ENCODE data around the gene DCD. TPM values are rescaled to one million over a fixed set of nuclear protein-coding genes. Genes with fewer than 3 reads are reported as not detected.

Gene DCD
- total RNA-seq, 4 donors from 2014 or later = not detected

DNA sequence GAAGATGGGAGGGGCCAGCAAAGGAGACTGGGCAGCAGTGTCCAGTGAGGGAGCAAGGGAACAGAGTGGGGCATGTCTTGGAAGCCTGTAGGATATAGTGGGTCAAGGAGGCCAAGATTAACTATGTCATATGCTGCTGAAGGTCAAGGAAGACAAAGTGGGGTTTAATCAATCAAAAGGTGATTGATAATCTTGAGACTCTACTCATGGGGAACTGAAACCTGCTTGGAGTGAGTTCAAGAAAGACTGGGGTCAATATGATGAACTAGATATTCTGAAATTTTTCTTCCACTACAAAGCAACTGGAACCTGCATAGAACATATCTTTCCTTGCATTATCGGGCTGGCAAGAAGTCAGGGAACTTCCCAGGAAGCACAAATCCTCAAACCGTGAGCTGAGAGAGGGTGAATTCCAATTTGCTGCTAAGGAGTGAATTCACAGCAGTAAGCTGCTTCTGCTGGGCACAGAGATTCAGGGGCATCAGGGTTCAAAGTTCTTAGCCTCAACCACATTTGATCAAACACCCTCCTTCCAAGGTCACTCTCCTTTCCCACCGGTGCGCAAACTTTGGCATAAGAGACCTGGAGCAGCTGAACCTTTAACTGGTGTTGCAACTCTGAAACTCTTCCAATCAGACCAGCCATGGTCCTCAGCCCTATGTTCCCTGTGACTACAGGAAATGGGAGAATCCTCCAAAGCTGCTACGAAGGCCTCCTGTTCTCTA lies 40.3 kb upstream of the DCD start:
- WGBS, 2 donors (ENCODE audit: low coverage in 1 of 2) = 76 to 90% methylated on average over 5 of the region's 5 CpGs
- H3K36me3 ChIP-seq = no peaks in the 10 kb centered on the region
- H3K4me1 ChIP-seq = no peaks in the 10 kb centered on the region
- H3K27me3 ChIP-seq = peaks cover 60% of the 10 kb centered on the region
- H3K4me3 ChIP-seq = no peak overlapping the region
- no peak overlapping the region for H3K27ac ChIP-seq
- TF ChIP-seq POLR2AphosphoS5 (IDR thresholded peaks at IDR 0.05) = no peak
- TF ChIP-seq EP300 (IDR thresholded peaks at IDR 0.05) = no peak
- no peak for TF ChIP-seq POLR2A (IDR thresholded peaks at IDR 0.05)
- TF ChIP-seq, protein P1, sequence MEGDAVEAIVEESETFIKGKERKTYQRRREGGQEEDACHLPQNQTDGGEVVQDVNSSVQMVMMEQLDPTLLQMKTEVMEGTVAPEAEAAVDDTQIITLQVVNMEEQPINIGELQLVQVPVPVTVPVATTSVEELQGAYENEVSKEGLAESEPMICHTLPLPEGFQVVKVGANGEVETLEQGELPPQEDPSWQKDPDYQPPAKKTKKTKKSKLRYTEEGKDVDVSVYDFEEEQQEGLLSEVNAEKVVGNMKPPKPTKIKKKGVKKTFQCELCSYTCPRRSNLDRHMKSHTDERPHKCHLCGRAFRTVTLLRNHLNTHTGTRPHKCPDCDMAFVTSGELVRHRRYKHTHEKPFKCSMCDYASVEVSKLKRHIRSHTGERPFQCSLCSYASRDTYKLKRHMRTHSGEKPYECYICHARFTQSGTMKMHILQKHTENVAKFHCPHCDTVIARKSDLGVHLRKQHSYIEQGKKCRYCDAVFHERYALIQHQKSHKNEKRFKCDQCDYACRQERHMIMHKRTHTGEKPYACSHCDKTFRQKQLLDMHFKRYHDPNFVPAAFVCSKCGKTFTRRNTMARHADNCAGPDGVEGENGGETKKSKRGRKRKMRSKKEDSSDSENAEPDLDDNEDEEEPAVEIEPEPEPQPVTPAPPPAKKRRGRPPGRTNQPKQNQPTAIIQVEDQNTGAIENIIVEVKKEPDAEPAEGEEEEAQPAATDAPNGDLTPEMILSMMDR (IDR thresholded peaks at IDR 0.05) = no peak
- ATAC-seq = no peak
- peaks cover 0 to 8% (median 0%) of the 10 kb centered on the region in 3 donors for H3K9me3 ChIP-seq

DNA sequence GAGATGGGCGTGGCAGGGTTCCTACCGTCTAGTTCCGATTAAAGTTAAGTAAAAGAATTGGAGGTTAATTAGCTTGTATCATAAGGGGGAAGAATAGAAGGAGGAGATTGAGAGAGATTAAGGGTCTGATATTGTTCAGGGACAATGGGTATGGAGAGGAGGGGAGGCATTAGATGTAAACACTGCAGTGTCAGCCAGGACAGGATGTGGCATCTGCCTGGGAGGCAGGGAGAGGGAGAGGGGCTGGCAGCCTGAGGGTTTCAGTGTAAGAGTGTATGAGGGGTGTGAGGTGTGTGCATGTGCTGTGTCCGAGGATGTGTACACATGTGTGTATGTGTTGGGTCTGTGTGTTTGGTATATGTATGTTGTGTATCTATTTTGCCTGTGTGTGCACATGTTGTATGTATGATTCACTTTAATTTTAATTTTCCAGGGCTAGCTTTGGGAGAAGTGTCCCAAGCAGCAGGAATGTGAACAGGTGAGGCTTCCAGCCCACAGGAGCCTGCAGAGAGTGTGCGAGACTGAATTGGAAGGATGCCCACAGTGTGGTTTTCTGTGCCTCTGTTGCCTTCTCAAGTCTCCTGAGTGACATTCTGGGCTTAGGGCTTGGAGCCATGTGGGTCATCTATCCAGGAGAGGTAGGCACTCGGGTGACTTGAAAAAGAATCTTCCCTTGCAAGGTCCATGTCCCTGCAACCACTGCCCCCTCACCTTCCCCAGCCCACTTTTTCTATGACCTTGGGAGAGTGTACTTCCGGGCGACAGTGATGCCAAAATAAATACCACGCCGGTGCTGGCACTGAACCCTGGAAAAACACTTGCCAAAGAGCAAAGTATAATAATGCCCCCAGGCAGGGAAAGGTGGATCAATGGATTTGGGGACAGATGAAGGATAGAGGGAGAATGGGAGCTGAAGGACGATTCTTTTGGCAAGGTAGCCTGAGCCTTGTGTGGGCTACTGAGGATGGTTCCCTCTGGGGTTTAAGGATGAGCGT lies 36.8 kb upstream of the DCD start:
- Histone ChIP-seq H3K9me3 (peaks cover 0 to 8% (median 0%) of the 10 kb centered on the region in 3 donors), H3K27me3 (peaks cover 73% of the 10 kb centered on the region), H3K4me3 (no peak overlapping the region), H3K36me3 (no peaks in the 10 kb centered on the region), H3K27ac (no peak overlapping the region), H3K4me1 (no peaks in the 10 kb centered on the region)
- 61 to 62% methylated on average over 3 to 8 of the region's 12 CpGs for WGBS, 2 donors (ENCODE audit: low coverage in 1 of 2)
- TF ChIP-seq EP300 (IDR thresholded peaks at IDR 0.05) (no peak), POLR2A (IDR thresholded peaks at IDR 0.05) (no peak), POLR2AphosphoS5 (IDR thresholded peaks at IDR 0.05) (no peak)
- TF ChIP-seq, protein P1 (IDR thresholded peaks at IDR 0.05) = no peak
- ATAC-seq = no peak

DNA sequence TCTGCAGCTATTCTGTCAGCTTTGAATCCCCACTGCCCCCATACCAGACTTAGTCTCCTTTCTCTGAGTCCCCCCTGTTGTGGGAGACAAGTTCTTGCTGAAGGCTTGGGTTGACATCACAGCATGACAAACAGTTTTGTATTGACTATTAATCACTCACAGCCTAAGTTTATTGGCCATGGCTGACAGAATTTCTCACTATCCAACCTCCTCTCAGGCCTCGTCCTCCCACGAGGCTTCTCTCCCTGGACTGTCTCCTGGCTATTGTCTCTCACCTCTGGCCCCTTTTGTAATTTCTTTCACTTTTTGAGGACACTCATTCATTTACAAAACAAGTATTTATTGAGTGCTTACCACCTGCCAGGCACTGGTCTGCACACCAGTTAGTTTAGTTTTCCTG lies 35.2 kb upstream of the DCD start:
- WGBS, 2 donors (ENCODE audit: low coverage in 1 of 2) = 18 to 26% methylated on average over 2 of the region's 2 CpGs
- Histone ChIP-seq H3K27ac (no peak overlapping the region), H3K36me3 (no peaks in the 10 kb centered on the region), H3K4me3 (no peak overlapping the region), H3K4me1 (no peaks in the 10 kb centered on the region), H3K27me3 (peaks cover 73% of the 10 kb centered on the region), H3K9me3 (peaks cover 0 to 8% (median 0%) of the 10 kb centered on the region in 3 donors)
- ATAC-seq = no peak
- TF ChIP-seq POLR2A (IDR thresholded peaks at IDR 0.05) (no peak), EP300 (IDR thresholded peaks at IDR 0.05) (no peak), POLR2AphosphoS5 (IDR thresholded peaks at IDR 0.05) (no peak)
- TF ChIP-seq, protein P1 (IDR thresholded peaks at IDR 0.05) = no peak

DNA sequence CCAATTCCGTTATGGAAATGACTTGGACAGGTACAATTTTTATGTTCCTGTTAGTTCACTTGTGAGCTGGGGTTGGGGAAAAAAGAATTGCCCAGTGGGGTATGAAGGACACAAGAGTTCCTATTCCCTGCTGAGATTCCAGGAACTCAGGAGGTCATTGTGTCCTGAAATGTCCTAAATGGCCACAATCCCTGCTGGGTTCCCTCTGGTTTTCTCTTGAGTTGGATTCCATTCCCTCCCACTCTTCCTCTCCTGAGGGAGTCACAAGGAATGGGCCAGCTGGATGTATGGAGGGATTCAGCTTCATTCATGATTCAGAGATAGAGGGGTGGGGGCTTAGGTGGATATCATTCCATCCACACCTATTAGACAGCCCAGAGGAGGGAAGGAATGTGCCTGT lies 34.5 kb upstream of the DCD start:
- no peak for TF ChIP-seq POLR2AphosphoS5 (IDR thresholded peaks at IDR 0.05)
- TF ChIP-seq, protein P1 (IDR thresholded peaks at IDR 0.05) = no peak
- no peak for TF ChIP-seq EP300 (IDR thresholded peaks at IDR 0.05)
- no peak for TF ChIP-seq POLR2A (IDR thresholded peaks at IDR 0.05)
- Histone ChIP-seq H3K27me3 (peaks cover 67% of the 10 kb centered on the region), H3K36me3 (no peaks in the 10 kb centered on the region), H3K27ac (no peak overlapping the region), H3K4me1 (no peaks in the 10 kb centered on the region), H3K4me3 (no peak overlapping the region), H3K9me3 (peaks cover 0 to 8% (median 0%) of the 10 kb centered on the region in 3 donors)
- WGBS, 2 donors (ENCODE audit: low coverage in 1 of 2) = 71% methylated on average over 1 of the region's 1 CpG; no CpG with 5 or more reads in 1 of the 2 donors
- ATAC-seq = no peak

Measured in gastroesophageal sphincter (tissue), 4 donors.